Neural cell (in vitro differentiated cells): ENCODE results near the gene POLR1G.

Experiments
- CTCF ChIP-seq: fragments of 450-650 bp; IDR thresholded peaks from 2 replicates; pipeline ENCODE4 v1.5.1; 2014; ENCODE audit warnings: antibody characterized with exemption, mild to moderate bottlenecking, moderate library complexity; ENCODE audit not compliant: poor library complexity, severe bottlenecking
- EP300 ChIP-seq: fragments of 450-650 bp; conservative IDR thresholded peaks from 2 replicates; pipeline ENCODE4 v1.6.1; 2014; ENCODE audit warnings: antibody characterized with exemption, mild to moderate bottlenecking, moderate library complexity; ENCODE audit not compliant: poor library complexity, severe bottlenecking
- EZH2 ChIP-seq: fragments of 200-600, 300-800 bp; shearing (Covaris generic), sonication (generic); IDR thresholded peaks from 2 replicates; pipeline ENCODE4 v1.6.1; 2014; ENCODE audit warnings: antibody characterized with exemption, low read length, borderline replicate concordance, mild to moderate bottlenecking; ENCODE audit not compliant: insufficient read depth, poor library complexity, severe bottlenecking
- MXI1 ChIP-seq: fragments of 450-650 bp; conservative IDR thresholded peaks from 2 replicates; pipeline ENCODE4 v1.6.1; 2014; ENCODE audit warnings: antibody characterized with exemption, mild to moderate bottlenecking; ENCODE audit not compliant: poor library complexity, severe bottlenecking
- POLR2AphosphoS5 ChIP-seq: IDR thresholded peaks from 2 replicates; pipeline ENCODE4 v1.6.1; 2012
- RAD21 ChIP-seq: fragments of 450-650 bp; conservative IDR thresholded peaks from 2 replicates; pipeline ENCODE4 v1.6.1; 2014; ENCODE audit warnings: antibody characterized with exemption, mild to moderate bottlenecking, moderate library complexity
- REST ChIP-seq: IDR thresholded peaks from 2 replicates; pipeline ENCODE4 v1.6.1; 2012; ENCODE audit warnings: borderline replicate concordance
- SMC3 ChIP-seq: fragments of 450-650 bp; conservative IDR thresholded peaks from 2 replicates; pipeline ENCODE4 v1.6.1; 2014; ENCODE audit warnings: antibody characterized with exemption, mild to moderate bottlenecking, moderate library complexity; ENCODE audit not compliant: poor library complexity
- TAF1 ChIP-seq: IDR thresholded peaks from 2 replicates; pipeline ENCODE4 v1.6.1; 2012; ENCODE audit warnings: low read depth

GRCh38 chr19:45356760-45357444, 49.5 kb upstream of the POLR1G start:
- TF ChIP-seq CTCF (no peak), EZH2 (no peak), POLR2AphosphoS5 (no peak), EP300 (no peak), RAD21 (no peak), REST (no peak), SMC3 (no peak), MXI1 (no peak), TAF1 (no peak)
